Adrenal gland (tissue), 5 donors: ENCODE data around the gene ZFYVE16.

Experiments
- CTCF ChIP-seq, 6 experiments: fragments of 450-650 bp in 4 of 6; fragments of 200-600 bp in 2 of 6; sonication (generic) in 1 of 6; IDR thresholded peaks; 1 replicate in 5 of 6; 2 replicates in 1 of 6; pipeline versions ENCODE4 v1.5.1 to v1.8.0; 2016 to 2021; ENCODE audit warnings: antibody characterized with exemption in 6 of 6, mild to moderate bottlenecking in 2 of 6, moderate library complexity in 1 of 6
- POLR2A ChIP-seq, 2 donors: fragments of 450-650 bp; IDR thresholded peaks; one replicate each; pipeline ENCODE4 v1.6.1; 2017; ENCODE audit warnings: antibody characterized with exemption in 2 of 2, mild to moderate bottlenecking in 2 of 2, moderate library complexity in 1 of 2
- donor health status: DM: no; HTN: no; CAD: no.

DNA sequence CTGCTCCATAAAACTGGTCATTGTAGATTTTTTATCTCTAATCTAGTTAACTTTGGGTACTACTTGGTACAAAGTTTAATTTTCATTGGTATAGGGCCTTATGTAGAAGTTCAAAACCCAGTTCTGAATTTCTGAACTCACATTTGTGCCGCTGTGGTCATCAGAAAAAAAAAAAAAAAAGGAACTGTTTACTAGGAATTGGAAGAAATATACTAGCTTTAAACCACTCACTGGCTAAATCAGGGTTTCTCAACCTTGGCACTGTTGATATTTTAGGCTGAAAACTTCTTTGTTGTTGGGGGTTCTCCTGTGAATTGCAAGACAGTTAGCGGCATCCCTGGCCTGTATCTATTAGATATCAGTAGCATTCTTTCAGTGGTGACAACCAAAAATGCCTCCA, 4.1 kb upstream of the ZFYVE16 start:
- TF ChIP-seq CTCF (IDR thresholded peaks at IDR 0.05) (no peak), POLR2A (IDR thresholded peaks at IDR 0.05) (no peak)
